Effector memory CD8-positive, alpha-beta T cell (primary cell): ENCODE measurements around the gene STK4.

Experiments used
- ATAC-seq: fragments of 150-1000 bp; cut with Tn5 transposase; replicated peaks from 2 replicates; pipeline ENCODE4 v1.10.0; 2021; ENCODE audit warnings: mild to moderate bottlenecking, moderate library complexity
- DNase-seq, 3 experiments: peaks; one replicate each; pipeline ENCODE4 v3.0.0; 2021
- H3K27ac Mint-ChIP-seq, 2 donors: one replicate each; pipeline ENCODE4 v1.8.0; 2022; ENCODE audit warnings: mild to moderate bottlenecking in 2 of 2, mixed read lengths in 2 of 2, moderate library complexity in 2 of 2
- H3K27me3 Mint-ChIP-seq, 2 donors: one replicate each; pipeline ENCODE4 v1.8.0; 2022; ENCODE audit warnings: mixed read lengths in 2 of 2
- H3K36me3 Mint-ChIP-seq: one replicate; pipeline ENCODE4 v1.8.0; 2022; ENCODE audit warnings: mild to moderate bottlenecking, moderate library complexity, mixed read lengths; ENCODE audit not compliant: insufficient read depth
- H3K4me1 Mint-ChIP-seq, 2 donors: one replicate each; pipeline ENCODE4 v1.8.0; 2022; ENCODE audit warnings: low read depth in 2 of 2, mixed read lengths in 2 of 2
- H3K4me3 Mint-ChIP-seq, 2 donors: one replicate each; pipeline ENCODE4 v1.8.0; 2022; ENCODE audit warnings: mild to moderate bottlenecking in 2 of 2, mixed read lengths in 2 of 2, moderate library complexity in 2 of 2
- H3K9me3 Mint-ChIP-seq, 2 donors: one replicate each; pipeline ENCODE4 v1.8.0; 2022; ENCODE audit warnings: mixed read lengths in 2 of 2

Gene STK4

GRCh38 chr20:45085289-45085688, 119.0 kb downstream of the STK4 start:
- Mint-ChIP-seq H3K4me3 (no peak overlapping the region), H3K27me3 (no peaks in the 10 kb centered on the region), H3K27ac (peak overlapping the region; percentile 65 to 77), H3K4me1 (peaks cover 9 to 30% of the 10 kb centered on the region in 2 donors), H3K9me3 (peaks cover 5 to 7% of the 10 kb centered on the region in 2 donors), H3K36me3 (peaks cover 35% of the 10 kb centered on the region)
- ATAC-seq (no peak), DNase-seq (no peak)

- Mint-ChIP-seq H3K27ac (peak overlapping the region; percentile 65 to 77), H3K9me3 (peaks cover 5 to 7% of the 10 kb centered on the region in 2 donors), H3K36me3 (peaks cover 30% of the 10 kb centered on the region)
These were observed 119.6 kb downstream of the STK4 start for GRCh38 chr20:45085867-45086266.

GRCh38 chr20:45087097-45087790, 120.9 kb downstream of the STK4 start:
- no peak for ATAC-seq
- Mint-ChIP-seq H3K4me1 (peaks cover 9 to 25% of the 10 kb centered on the region in 2 donors), H3K36me3 (peaks cover 21% of the 10 kb centered on the region), H3K9me3 (peaks cover 0 to 7% of the 10 kb centered on the region in 2 donors), H3K27me3 (no peaks in the 10 kb centered on the region), H3K27ac (peak overlapping the region; percentile 65 to 88), H3K4me3 (no peak overlapping the region)
- no peak for DNase-seq

More at GRCh38 chr20:45085867-45086266, 119.6 kb downstream of the STK4 start:
- Mint-ChIP-seq H3K4me1 (peaks cover 9 to 30% of the 10 kb centered on the region in 2 donors), H3K27me3 (no peaks in the 10 kb centered on the region), H3K4me3 (no peak overlapping the region)
- ATAC-seq, result no peak
- no peak for DNase-seq

- Mint-ChIP-seq H3K27me3 (no peaks in the 10 kb centered on the region), H3K4me1 (peaks cover 8 to 23% of the 10 kb centered on the region in 2 donors), H3K27ac (peak overlapping the region; percentile 65 to 88), H3K4me3 (no peak overlapping the region), H3K36me3 (peaks cover 17% of the 10 kb centered on the region), H3K9me3 (peaks cover 0 to 3% of the 10 kb centered on the region in 2 donors)
- ATAC-seq, result no peak
- no peak for DNase-seq
These were observed 121.5 kb downstream of the STK4 start for GRCh38 chr20:45087814-45088213.

GRCh38 chr20:45088247-45088646, 121.9 kb downstream of the STK4 start:
- H3K27me3 Mint-ChIP-seq, result no peaks in the 10 kb centered on the region
- peak overlapping the region; percentile 65 to 88 for H3K27ac Mint-ChIP-seq
- peaks cover 8 to 21% of the 10 kb centered on the region in 2 donors for H3K4me1 Mint-ChIP-seq
- H3K36me3 Mint-ChIP-seq, result peaks cover 17% of the 10 kb centered on the region
- H3K4me3 Mint-ChIP-seq, result no peak overlapping the region
- ATAC-seq, result no peak
- H3K9me3 Mint-ChIP-seq, result no peaks in the 10 kb centered on the region
- no peak for DNase-seq

- H3K9me3 Mint-ChIP-seq, result no peaks in the 10 kb centered on the region
- no peak overlapping the region for H3K4me3 Mint-ChIP-seq
- no peaks in the 10 kb centered on the region for H3K27me3 Mint-ChIP-seq
- H3K4me1 Mint-ChIP-seq, result peaks cover 8 to 17% of the 10 kb centered on the region in 2 donors
- H3K27ac Mint-ChIP-seq, result no peak overlapping the region
- no peak for DNase-seq
- H3K36me3 Mint-ChIP-seq, result peaks cover 17% of the 10 kb centered on the region
- ATAC-seq, result no peak
These were observed 124.2 kb downstream of the STK4 start for GRCh38 chr20:45090481-45090880.

GRCh38 chr20:45091366-45091765, 125.1 kb downstream of the STK4 start:
- peaks cover 4 to 8% of the 10 kb centered on the region in 2 donors for H3K4me1 Mint-ChIP-seq
- peaks cover 0 to 1% of the 10 kb centered on the region in 2 donors for H3K27me3 Mint-ChIP-seq
- H3K4me3 Mint-ChIP-seq, result no peak overlapping the region
- DNase-seq (no peak), ATAC-seq (no peak)
- peaks cover 12% of the 10 kb centered on the region for H3K36me3 Mint-ChIP-seq
- no peaks in the 10 kb centered on the region for H3K9me3 Mint-ChIP-seq
- H3K27ac Mint-ChIP-seq, result peak overlapping the region in 1 of 2 donors; percentile 56

- no peak overlapping the region for H3K4me3 Mint-ChIP-seq
- ATAC-seq (no peak), DNase-seq (no peak)
- peaks cover 7 to 17% of the 10 kb centered on the region in 2 donors for H3K27me3 Mint-ChIP-seq
- H3K36me3 Mint-ChIP-seq, result peaks cover 7% of the 10 kb centered on the region
- peaks cover 0 to 5% of the 10 kb centered on the region in 2 donors for H3K4me1 Mint-ChIP-seq
- H3K27ac Mint-ChIP-seq, result no peak overlapping the region
- no peaks in the 10 kb centered on the region for H3K9me3 Mint-ChIP-seq
These were observed 126.6 kb downstream of the STK4 start for GRCh38 chr20:45092898-45093297.

GRCh38 chr20:45094201-45094600, 127.9 kb downstream of the STK4 start:
- no peak for ATAC-seq
- Mint-ChIP-seq H3K27ac (no peak overlapping the region), H3K27me3 (peaks cover 13 to 23% of the 10 kb centered on the region in 2 donors), H3K9me3 (no peaks in the 10 kb centered on the region), H3K36me3 (peaks cover 7% of the 10 kb centered on the region), H3K4me1 (peaks cover 0 to 8% of the 10 kb centered on the region in 2 donors), H3K4me3 (no peak overlapping the region)
- DNase-seq, result no peak

- Mint-ChIP-seq H3K4me1 (peaks cover 0 to 10% of the 10 kb centered on the region in 2 donors), H3K27ac (no peak overlapping the region), H3K27me3 (peaks cover 22 to 31% of the 10 kb centered on the region in 2 donors), H3K36me3 (peaks cover 7% of the 10 kb centered on the region), H3K4me3 (no peak overlapping the region), H3K9me3 (no peaks in the 10 kb centered on the region)
- ATAC-seq (no peak), DNase-seq (no peak)
These were observed 128.7 kb downstream of the STK4 start for GRCh38 chr20:45094864-45095574.

GRCh38 chr20:45095805-45096238, 129.5 kb downstream of the STK4 start:
- peak; percentile 69 for ATAC-seq
- Mint-ChIP-seq H3K4me3 (no peak overlapping the region), H3K27ac (no peak overlapping the region)

GRCh38 chr20:45096781-45097180, 130.5 kb downstream of the STK4 start:
- ATAC-seq, result no peak

More at GRCh38 chr20:45095805-45096238, 129.5 kb downstream of the STK4 start:
- peaks cover 0 to 10% of the 10 kb centered on the region in 2 donors for H3K4me1 Mint-ChIP-seq
- peak; percentile 47 to 52 (median 49) for DNase-seq
- H3K36me3 Mint-ChIP-seq, result peaks cover 7% of the 10 kb centered on the region
- H3K9me3 Mint-ChIP-seq, result no peaks in the 10 kb centered on the region
- H3K27me3 Mint-ChIP-seq, result peaks cover 30 to 40% of the 10 kb centered on the region in 2 donors

GRCh38 chr20:45097485-45098102, 131.3 kb downstream of the STK4 start:
- H3K9me3 Mint-ChIP-seq, result no peaks in the 10 kb centered on the region
- H3K36me3 Mint-ChIP-seq, result peaks cover 3% of the 10 kb centered on the region
- DNase-seq, result peak in 2 of 3 experiments; percentile 21 to 22
- peaks cover 3 to 12% of the 10 kb centered on the region in 2 donors for H3K4me1 Mint-ChIP-seq
- ATAC-seq, result peak; percentile 69
- H3K4me3 Mint-ChIP-seq, result peak overlapping the region; percentile 54 to 69
- peaks cover 42 to 52% of the 10 kb centered on the region in 2 donors for H3K27me3 Mint-ChIP-seq
- no peak overlapping the region for H3K27ac Mint-ChIP-seq

More at GRCh38 chr20:45096781-45097180, 130.5 kb downstream of the STK4 start:
- H3K36me3 Mint-ChIP-seq, result peaks cover 3% of the 10 kb centered on the region
- H3K4me3 Mint-ChIP-seq, result no peak overlapping the region
- H3K27me3 Mint-ChIP-seq, result peaks cover 36 to 46% of the 10 kb centered on the region in 2 donors
- H3K4me1 Mint-ChIP-seq, result peaks cover 3 to 12% of the 10 kb centered on the region in 2 donors
- no peaks in the 10 kb centered on the region for H3K9me3 Mint-ChIP-seq
- no peak for DNase-seq
- no peak overlapping the region for H3K27ac Mint-ChIP-seq
